ENCODE data around the gene CDH6. TPM values are rescaled to one million over a fixed set of nuclear protein-coding genes. Genes with fewer than 3 reads are reported as not detected.

Gene CDH6
- total and polyA plus RNA-seq, 2 donors (not counting 3 experiments of a cell fraction or from before 2014, with no cell fraction given), result 0.06 TPM; not detected in 1

DNA sequence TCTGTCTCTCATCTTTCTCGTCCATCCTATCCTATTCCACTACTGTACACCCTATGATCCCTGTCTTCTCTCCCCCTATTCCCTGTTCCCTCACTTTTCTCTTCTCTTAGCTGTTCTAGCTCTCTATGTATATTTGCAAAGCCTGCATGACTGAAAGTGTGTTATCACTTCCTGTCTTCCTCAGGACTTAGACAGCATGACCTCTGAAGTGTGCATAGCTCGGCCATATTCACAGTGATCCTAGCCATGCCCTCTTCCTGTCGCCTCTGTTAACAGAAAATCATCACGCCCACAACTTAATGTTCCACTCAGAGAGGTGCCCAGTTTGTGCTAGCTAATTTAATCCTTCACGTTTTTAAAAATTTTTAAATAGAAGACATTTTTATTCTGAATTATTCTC, 35.8 kb upstream of the CDH6 start:
- Histone ChIP-seq H3K4me3 (replicated peaks in 1 of 3; ENCODE audit: insufficient read depth in 1 of 3, low read depth in 1 of 3, low read length in 3 of 3) (no peak overlapping the region), H3K4me1 (ENCODE audit: control insufficient read depth, extremely low read depth, insufficient read depth, low read length) (no peaks in the 10 kb centered on the region), H3K9me3 (replicated peaks; ENCODE audit: control insufficient read depth, insufficient read depth, low read length) (no peaks in the 10 kb centered on the region), H4K20me1 (replicated peaks; ENCODE audit: control insufficient read depth, extremely low read depth, insufficient read depth, low read length) (no peaks in the 10 kb centered on the region), H3K36me3 (ENCODE audit: control insufficient read depth in 2 of 2, extremely low read depth in 1 of 2, insufficient read depth in 2 of 2, low read length in 2 of 2) (no peaks in the 10 kb centered on the region), H2AFZ (ENCODE audit: low read depth, low read length) (no peak overlapping the region), H3K27ac (ENCODE audit: insufficient read depth, low read depth, low read length) (no peak overlapping the region), H3K79me2 (ENCODE audit: control insufficient read depth, insufficient read depth, low read length) (no peaks in the 10 kb centered on the region), H3K4me2 (ENCODE audit: insufficient read depth, low read length) (no peak overlapping the region), H3K9ac (replicated peaks; ENCODE audit: extremely low read depth, insufficient read depth, low read length) (no peak overlapping the region), H3K27me3 (ENCODE audit: control insufficient read depth in 2 of 2, insufficient read depth in 2 of 2, low read length in 2 of 2) (no peaks in the 10 kb centered on the region), H3K9me1 (replicated peaks; ENCODE audit: control insufficient read depth, extremely low read depth, insufficient read depth, low read length) (no peaks in the 10 kb centered on the region)
- intact Hi-C loops (cut with micrococcal nuclease) (no loop called here), dilution Hi-C loops (cut with MboI; ENCODE audit: extremely low pct_ligation_motif_present, low sequenced_read_pairs) (no loop called here)
- ChIA-PET CTCF (no interaction called here), POLR2A (no interaction called here)
- TF ChIP-seq EZH2 (IDR thresholded peaks at IDR 0.05; ENCODE audit: borderline replicate concordance, low read depth, low read length, severe bottlenecking), result no peak
- FAIRE-seq, result no peak
- BruUV-seq (replicated peaks), result no TSS peak
- DNase-seq (ENCODE audit: low read depth, low spot score), result no peak

DNA sequence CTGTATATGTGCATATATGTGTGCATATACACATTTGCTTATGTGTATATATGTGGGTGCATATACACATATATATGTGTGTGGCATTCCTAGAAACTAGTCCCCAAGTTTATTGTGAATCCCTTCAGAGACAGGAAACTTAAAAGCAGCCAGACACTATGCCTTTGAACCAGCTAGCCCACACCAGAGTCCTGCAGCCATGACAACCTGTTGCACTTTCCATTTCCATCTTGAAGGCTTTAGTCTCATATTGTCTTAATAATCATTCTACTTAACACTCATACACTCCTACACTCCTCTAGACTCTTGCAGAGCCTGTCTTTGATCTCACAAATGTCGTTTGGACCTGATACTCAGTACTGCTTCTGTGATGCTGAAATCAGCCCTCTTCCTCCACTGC, 34.8 kb upstream of the CDH6 start:
- no peak overlapping the region for H3K9ac ChIP-seq (replicated peaks; ENCODE audit: extremely low read depth, insufficient read depth, low read length)
- dilution Hi-C loops (cut with MboI; ENCODE audit: extremely low pct_ligation_motif_present, low sequenced_read_pairs) (no loop called here), intact Hi-C loops (cut with micrococcal nuclease) (no loop called here)
- DNase-seq (ENCODE audit: low read depth, low spot score) (no peak), FAIRE-seq (no peak)
- CTCF ChIA-PET, result no interaction called here
- no peaks in the 10 kb centered on the region for H3K9me1 ChIP-seq (replicated peaks; ENCODE audit: control insufficient read depth, extremely low read depth, insufficient read depth, low read length)
- H3K36me3 ChIP-seq (ENCODE audit: control insufficient read depth in 2 of 2, extremely low read depth in 1 of 2, insufficient read depth in 2 of 2, low read length in 2 of 2), result no peaks in the 10 kb centered on the region
- no peaks in the 10 kb centered on the region for H3K4me1 ChIP-seq (ENCODE audit: control insufficient read depth, extremely low read depth, insufficient read depth, low read length)
- no peak overlapping the region for H3K27ac ChIP-seq (ENCODE audit: insufficient read depth, low read depth, low read length)
- POLR2A ChIA-PET, result no interaction called here
- no peak overlapping the region for H2AFZ ChIP-seq (ENCODE audit: low read depth, low read length)
- H3K79me2 ChIP-seq (ENCODE audit: control insufficient read depth, insufficient read depth, low read length), result no peaks in the 10 kb centered on the region
- no peaks in the 10 kb centered on the region for H3K9me3 ChIP-seq (replicated peaks; ENCODE audit: control insufficient read depth, insufficient read depth, low read length)
- H3K4me2 ChIP-seq (ENCODE audit: insufficient read depth, low read length), result no peak overlapping the region
- no peak for TF ChIP-seq EZH2 (IDR thresholded peaks at IDR 0.05; ENCODE audit: borderline replicate concordance, low read depth, low read length, severe bottlenecking)
- TF ChIP-seq GATA2 (IDR thresholded peaks at IDR 0.05; ENCODE audit: insufficient read depth, insufficient read length, low read depth, low read length), result no peak
- TF ChIP-seq POLR2AphosphoS5 (IDR thresholded peaks at IDR 0.05; ENCODE audit: insufficient read depth, low read depth, low read length), result no peak
- no peak for TF ChIP-seq MYC (IDR thresholded peaks at IDR 0.05; ENCODE audit: low read depth, low read length)
- TF ChIP-seq POLR2A (IDR thresholded peaks at IDR 0.05; ENCODE audit: low read depth, low read length), result no peak
- no peak for TF ChIP-seq MAX (IDR thresholded peaks at IDR 0.05; ENCODE audit: insufficient read depth, insufficient read length)
- no peak for TF ChIP-seq FOS (IDR thresholded peaks at IDR 0.05; ENCODE audit: borderline replicate concordance, insufficient read depth, low read length)
- TF ChIP-seq JUN (IDR thresholded peaks at IDR 0.05; ENCODE audit: borderline replicate concordance, insufficient read depth, insufficient read length, low read depth), result no peak
- no peak overlapping the region for H3K4me3 ChIP-seq (replicated peaks in 1 of 3; ENCODE audit: insufficient read depth in 1 of 3, low read depth in 1 of 3, low read length in 3 of 3)
- H3K27me3 ChIP-seq (ENCODE audit: control insufficient read depth in 2 of 2, insufficient read depth in 2 of 2, low read length in 2 of 2), result no peaks in the 10 kb centered on the region
- BruUV-seq (replicated peaks), result no TSS peak
- no peaks in the 10 kb centered on the region for H4K20me1 ChIP-seq (replicated peaks; ENCODE audit: control insufficient read depth, extremely low read depth, insufficient read depth, low read length)
